Brain pericyte (primary cell): ENCODE measurements around the gene HOXA1.

Source experiments
- DNase-seq: peaks from one replicate; pipeline ENCODE4 v3.0.0-alpha.2; 2012; ENCODE audit warnings: low read depth, low spot score

HOXA1 gene

GRCh38 chr7:27092819-27093110 lies 3.0 kb downstream of the HOXA1 start:
- DNase-seq: no peak

- no peak for DNase-seq
Observed at GRCh38 chr7:27091941-27092818, 3.6 kb downstream of the HOXA1 start.

- no peak for DNase-seq
Observed at GRCh38 chr7:27091105-27091504, 4.7 kb downstream of the HOXA1 start.

GRCh38 chr7:27088002-27088922 lies 7.5 kb downstream of the HOXA1 start:
- no peak for DNase-seq

- no peak for DNase-seq
Observed at GRCh38 chr7:27083646-27084045, 12.2 kb downstream of the HOXA1 start.

- no peak for DNase-seq
Observed at GRCh38 chr7:27082171-27082570, 13.6 kb downstream of the HOXA1 start.

- DNase-seq: no peak
Observed at GRCh38 chr7:27080844-27081436, 14.9 kb downstream of the HOXA1 start.

- DNase-seq: no peak
Observed at GRCh38 chr7:27079234-27079975, 16.4 kb downstream of the HOXA1 start.

- DNase-seq: no peak
Observed at GRCh38 chr7:27078616-27079233, 17.1 kb downstream of the HOXA1 start.

GRCh38 chr7:27073076-27073475 lies 22.7 kb downstream of the HOXA1 start:
- no peak for DNase-seq

GRCh38 chr7:27071622-27072390 lies 24.0 kb downstream of the HOXA1 start:
- no peak for DNase-seq

- DNase-seq: no peak
Observed at GRCh38 chr7:27068259-27068658, 27.5 kb downstream of the HOXA1 start.

GRCh38 chr7:27066148-27066547 lies 29.7 kb downstream of the HOXA1 start:
- no peak for DNase-seq

GRCh38 chr7:27065709-27066108 lies 30.1 kb downstream of the HOXA1 start:
- no peak for DNase-seq

GRCh38 chr7:27064661-27065060 lies 31.1 kb downstream of the HOXA1 start:
- DNase-seq: no peak

GRCh38 chr7:27064159-27064558 lies 31.6 kb downstream of the HOXA1 start:
- DNase-seq: no peak

GRCh38 chr7:27062946-27063345 lies 32.9 kb downstream of the HOXA1 start:
- no peak for DNase-seq

GRCh38 chr7:27053153-27053552 lies 42.6 kb downstream of the HOXA1 start:
- no peak for DNase-seq

GRCh38 chr7:27051451-27051850 lies 44.3 kb downstream of the HOXA1 start:
- DNase-seq: no peak

GRCh38 chr7:27048438-27048837 lies 47.4 kb downstream of the HOXA1 start:
- DNase-seq: no peak
